DLD1 (cell line): Measurements from ENCODE around the gene SLC12A3.

Source experiments
- in situ Hi-C: cut with HindIII; loops from 2 replicates; pipeline ENCODE4 v1.10.0; 2017; ENCODE audit warnings: low sequenced_read_pairs

The SLC12A3 gene

GRCh38 chr16:56886296-56886695 is 21.3 kb downstream of the SLC12A3 start:
- in situ Hi-C loops, result no loop called here

DNA sequence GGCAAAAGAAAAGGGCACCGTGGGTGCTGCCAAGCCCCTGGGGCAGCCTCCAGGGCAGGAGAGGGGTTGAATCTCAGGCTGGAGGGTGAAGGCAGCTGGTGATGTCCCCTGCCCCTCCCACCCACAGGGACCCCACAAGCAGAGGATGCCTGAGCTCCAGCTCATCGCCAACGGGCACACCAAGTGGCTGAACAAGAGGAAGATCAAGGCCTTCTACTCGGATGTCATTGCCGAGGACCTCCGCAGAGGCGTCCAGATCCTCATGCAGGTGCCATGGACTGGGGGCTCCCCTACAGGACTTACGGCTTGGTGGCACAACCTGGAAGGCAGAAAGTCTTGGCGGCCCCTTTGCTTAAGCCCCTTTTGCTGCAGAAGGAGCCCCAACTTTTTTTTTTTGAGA is 21.8 kb downstream of the SLC12A3 start:
- in situ Hi-C loops, result no loop called here

DNA sequence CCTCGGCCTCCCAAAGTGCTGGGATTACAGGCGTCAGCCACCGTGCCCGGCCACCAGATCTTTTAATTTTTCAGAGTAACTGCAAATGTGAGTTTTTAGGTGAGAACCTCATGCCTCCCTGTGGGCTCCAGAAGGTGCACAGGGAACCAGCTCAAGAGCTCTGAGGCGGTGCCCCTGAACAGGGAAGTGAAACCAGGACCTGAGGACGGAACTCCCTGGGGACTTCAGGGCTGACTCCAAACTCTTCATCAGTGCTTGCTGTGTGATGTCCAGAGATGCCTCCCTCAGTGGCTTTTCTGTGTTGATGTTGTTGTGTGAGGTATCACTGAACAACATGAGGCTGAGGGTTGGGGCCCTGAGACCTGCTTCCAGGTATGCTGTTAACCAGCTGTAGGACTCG is 23.8 kb downstream of the SLC12A3 start:
- in situ Hi-C loops, result no loop called here

- in situ Hi-C loops, result no loop called here
Measured at GRCh38 chr16:56889206-56889605, 24.2 kb downstream of the SLC12A3 start.

- in situ Hi-C loops, result no loop called here
Measured at GRCh38 chr16:56891685-56892084, 26.7 kb downstream of the SLC12A3 start.

DNA sequence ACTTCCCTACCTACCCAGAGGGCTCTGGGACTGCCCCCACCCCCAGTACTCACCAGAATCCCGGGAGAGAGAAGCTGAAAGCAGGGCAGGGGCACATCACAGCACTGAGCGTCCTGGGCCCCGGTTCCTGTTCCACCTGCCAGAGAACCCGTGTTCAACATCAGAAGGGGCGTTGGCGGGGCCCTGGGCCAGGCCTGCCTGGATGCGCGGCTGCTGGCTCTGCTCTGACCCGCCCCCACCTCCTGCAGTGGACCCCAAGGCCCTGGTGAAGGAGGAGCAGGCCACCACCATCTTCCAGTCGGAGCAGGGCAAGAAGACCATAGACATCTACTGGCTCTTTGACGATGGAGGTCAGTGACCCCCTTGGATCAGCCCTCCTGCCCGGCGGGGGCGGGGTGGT is 27.7 kb downstream of the SLC12A3 start:
- in situ Hi-C loops, result no loop called here

GRCh38 chr16:56894331-56894917 is 29.4 kb downstream of the SLC12A3 start:
- in situ Hi-C loops, result no loop called here

- in situ Hi-C loops, result no loop called here
Measured at GRCh38 chr16:56895813-56896212, 30.8 kb downstream of the SLC12A3 start.

GRCh38 chr16:56896244-56896643 is 31.2 kb downstream of the SLC12A3 start:
- in situ Hi-C loops, result no loop called here

DNA sequence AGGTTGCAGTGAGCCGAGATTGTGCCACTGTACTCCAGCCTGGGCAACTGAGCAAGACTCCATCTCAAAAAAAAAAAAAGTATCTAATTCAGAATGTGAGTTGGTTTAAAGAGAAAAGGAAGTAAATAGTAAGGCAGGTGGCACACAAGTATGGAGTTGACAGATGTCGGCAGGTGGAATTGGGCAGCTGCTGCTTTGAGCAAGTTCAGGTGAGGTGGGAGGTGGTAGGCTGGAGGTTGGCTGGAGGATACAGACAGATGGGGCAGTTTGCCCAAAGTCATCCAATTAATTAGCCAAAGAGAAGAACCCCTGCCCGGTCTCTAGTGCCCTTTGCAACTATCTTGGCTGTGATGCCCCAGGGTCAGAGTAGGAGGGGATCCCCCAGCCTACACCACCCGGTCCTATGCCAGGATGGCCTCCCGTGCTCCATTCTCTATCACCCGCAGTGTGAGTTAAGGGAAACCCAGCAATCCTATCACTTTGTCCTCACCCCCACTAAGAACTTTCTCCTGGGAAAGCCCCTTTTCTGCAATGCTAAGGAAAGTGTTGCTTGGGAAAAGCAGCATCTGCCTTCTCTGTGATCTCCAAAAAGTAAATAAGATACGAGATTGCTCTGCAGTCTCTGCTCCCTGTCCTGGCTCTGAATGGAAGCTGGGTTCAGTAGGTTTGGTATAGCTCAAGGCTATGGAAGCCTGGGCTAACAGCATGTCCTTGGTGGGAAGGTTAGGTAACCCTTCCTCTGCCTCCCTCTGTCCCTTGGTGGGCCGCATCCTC is 32.2 kb downstream of the SLC12A3 start:
- in situ Hi-C loops, result no loop called here

- in situ Hi-C loops, result no loop called here
Measured at GRCh38 chr16:56898847-56899246, 33.8 kb downstream of the SLC12A3 start.

DNA sequence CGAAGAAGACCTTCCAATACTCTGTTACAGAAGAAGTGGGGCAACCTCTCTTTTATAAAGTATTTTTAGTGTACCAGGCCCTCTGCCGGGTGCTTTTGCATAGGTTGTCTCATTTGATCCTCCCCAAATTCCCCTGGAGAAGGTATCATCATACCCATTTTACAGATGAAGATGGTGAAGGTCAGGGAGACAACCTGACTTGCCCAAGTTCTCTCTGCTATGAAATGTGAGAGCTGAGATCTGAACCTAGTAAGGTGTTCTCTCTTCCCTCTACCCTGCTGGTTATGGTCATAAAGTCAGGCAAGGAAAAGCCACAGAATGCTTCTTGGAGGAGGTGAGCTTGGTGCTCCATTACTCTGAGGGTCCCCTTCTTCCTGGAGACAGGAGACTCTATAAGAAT is 38.9 kb downstream of the SLC12A3 start:
- in situ Hi-C loops, result no loop called here

GRCh38 chr16:56907401-56907800 is 42.4 kb downstream of the SLC12A3 start:
- in situ Hi-C loops, result no loop called here

DNA sequence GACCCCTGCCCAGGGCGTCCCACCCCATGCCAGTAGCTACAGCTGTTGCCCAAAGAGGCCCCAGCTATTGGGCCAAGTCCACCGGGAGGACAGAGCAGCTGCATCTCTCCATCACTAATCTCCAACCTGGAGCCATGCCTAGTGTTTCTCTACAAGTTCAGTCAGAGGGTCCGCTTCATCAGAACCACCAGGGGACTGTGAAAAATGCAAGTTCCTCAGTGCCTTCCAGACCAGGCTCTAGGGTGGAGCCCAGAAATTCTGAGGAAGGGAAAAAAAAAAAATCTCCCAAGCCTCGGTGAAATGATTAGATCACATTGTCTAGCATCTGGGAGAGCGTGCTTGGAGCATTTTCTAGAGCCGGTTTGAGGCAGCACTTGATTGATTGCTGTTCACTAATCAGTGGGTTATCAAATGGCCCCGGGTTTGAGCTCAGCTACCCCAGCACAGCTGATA is 44.5 kb downstream of the SLC12A3 start:
- in situ Hi-C loops, result no loop called here

DNA sequence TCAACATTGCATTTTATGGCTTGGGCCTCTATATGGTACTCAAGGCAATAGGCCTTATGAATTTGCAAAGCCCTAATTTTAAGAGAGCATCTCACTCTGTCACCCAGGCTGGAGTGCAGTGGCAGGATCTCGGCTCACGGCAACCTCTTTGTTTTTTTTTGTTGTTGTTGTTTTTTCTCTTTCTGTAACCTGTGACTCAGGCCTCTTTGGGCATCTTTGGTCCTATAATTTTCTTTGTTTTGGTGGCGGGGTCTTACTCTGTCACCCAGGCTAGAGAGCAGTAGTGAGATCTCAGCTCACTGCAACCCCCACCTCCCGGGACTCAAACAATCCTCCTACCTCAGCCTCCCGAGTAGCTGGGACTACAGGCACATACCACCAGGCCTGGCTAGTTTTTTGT is 45.1 kb downstream of the SLC12A3 start:
- in situ Hi-C loops, result no loop called here

GRCh38 chr16:56910654-56911539 is 45.9 kb downstream of the SLC12A3 start:
- in situ Hi-C loops, result no loop called here

GRCh38 chr16:56911771-56912571 is 47.0 kb downstream of the SLC12A3 start:
- in situ Hi-C loops, result no loop called here

- in situ Hi-C loops, result no loop called here
Measured at GRCh38 chr16:56912746-56913708, 48.0 kb downstream of the SLC12A3 start.

DNA sequence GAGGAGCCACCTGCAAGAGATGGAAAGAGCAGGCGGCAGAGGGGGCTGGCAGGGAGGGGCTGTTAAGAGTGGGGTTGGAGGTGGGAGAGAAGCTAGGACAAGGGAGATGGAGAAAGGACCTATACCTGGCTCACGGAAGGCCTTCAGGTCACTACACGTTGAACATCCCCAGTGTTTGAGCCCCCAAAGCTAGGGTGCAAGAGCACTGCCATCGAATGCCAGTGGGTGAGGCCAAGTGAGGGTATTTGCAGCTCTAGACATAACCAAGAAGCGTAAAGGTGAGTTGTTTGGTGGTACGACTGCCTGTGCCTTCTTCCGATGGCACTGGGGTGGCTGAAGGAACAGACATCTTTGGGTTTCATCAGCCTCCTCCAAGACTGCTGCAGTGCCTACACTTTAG is 49.9 kb downstream of the SLC12A3 start:
- in situ Hi-C loops, result no loop called here
